Uterus (tissue), 2 donors: ENCODE measurements around the gene TMEM273.

Experiments
- CTCF ChIP-seq, 4 experiments: fragments of 200-600 bp in 2 of 4; fragments of 450-650 bp in 2 of 4; sonication (generic) in 2 of 4; IDR thresholded peaks; one replicate each; pipeline ENCODE4 v1.5.1; 2016 to 2019; ENCODE audit warnings: antibody characterized with exemption in 4 of 4, mild to moderate bottlenecking in 2 of 4, moderate library complexity in 1 of 4
- POLR2A ChIP-seq, 2 donors: fragments of 450-650 bp; IDR thresholded peaks; one replicate each; pipeline ENCODE4 v1.6.1; 2016; ENCODE audit warnings: antibody characterized with exemption in 2 of 2, mild to moderate bottlenecking in 1 of 2, moderate library complexity in 1 of 2

- TF ChIP-seq CTCF (IDR thresholded peaks at IDR 0.05): no peak
- TF ChIP-seq POLR2A (IDR thresholded peaks at IDR 0.05): no peak
These were observed 4.3 kb downstream of the TMEM273 start for GRCh38 chr10:49183596-49184542.
